Left hindlimb (tissue), 1 donor: ENCODE measurements around the gene TTBK1.

Experiments
- DNase-seq: peaks from one replicate; pipeline ENCODE4 v3.0.0-alpha.2; 2018

Gene TTBK1

GRCh38 chr6:43274127-43274915 lies 31.0 kb downstream of the TTBK1 start:
- peak; percentile 18 for DNase-seq

- peak; percentile 28 for DNase-seq
These were observed 31.8 kb downstream of the TTBK1 start for GRCh38 chr6:43274916-43275597.

- no peak for DNase-seq
These were observed 32.7 kb downstream of the TTBK1 start for GRCh38 chr6:43275801-43276576.

GRCh38 chr6:43276577-43277305 lies 33.5 kb downstream of the TTBK1 start:
- no peak for DNase-seq

- no peak for DNase-seq
These were observed 34.0 kb downstream of the TTBK1 start for GRCh38 chr6:43277306-43277642.

GRCh38 chr6:43277643-43278523 lies 34.6 kb downstream of the TTBK1 start:
- no peak for DNase-seq

- DNase-seq: no peak
These were observed 35.3 kb downstream of the TTBK1 start for GRCh38 chr6:43278524-43279078.

GRCh38 chr6:43280234-43280633 lies 37.0 kb downstream of the TTBK1 start:
- DNase-seq: no peak

GRCh38 chr6:43282060-43282459 lies 38.8 kb downstream of the TTBK1 start:
- no peak for DNase-seq

GRCh38 chr6:43282636-43283513 lies 39.6 kb downstream of the TTBK1 start:
- no peak for DNase-seq

- DNase-seq: no peak
These were observed 40.2 kb downstream of the TTBK1 start for GRCh38 chr6:43283514-43283901.

- DNase-seq: no peak
These were observed 40.6 kb downstream of the TTBK1 start for GRCh38 chr6:43283905-43284304.

- DNase-seq: no peak
These were observed 41.9 kb downstream of the TTBK1 start for GRCh38 chr6:43284991-43285781.

- DNase-seq: no peak
These were observed 42.6 kb downstream of the TTBK1 start for GRCh38 chr6:43285832-43286231.

- DNase-seq: no peak
These were observed 43.2 kb downstream of the TTBK1 start for GRCh38 chr6:43286456-43286979.

- no peak for DNase-seq
These were observed 43.9 kb downstream of the TTBK1 start for GRCh38 chr6:43286980-43287716.

GRCh38 chr6:43287717-43288679 lies 44.7 kb downstream of the TTBK1 start:
- DNase-seq: no peak
